Loucy (cell line): ENCODE data around the gene RPL41.
"Not testable (repeated sequence)": the region's sequence is repeated elsewhere in the genome, so short reads cannot be mapped to it uniquely, and the experiment has no call there.

Experiments used
- H2AFZ ChIP-seq: fragments of 200-600 bp; sonication (generic); 2 replicates; pipeline ENCODE4 v1.6.0; 2016; ENCODE audit warnings: antibody characterized with exemption, mild to moderate bottlenecking, low read length, moderate library complexity
- H3F3A ChIP-seq: fragments of 200-600 bp; 2 replicates; pipeline ENCODE4 v1.6.0; 2016; ENCODE audit warnings: antibody characterized with exemption, low read depth, mild to moderate bottlenecking
- H3K27me3 ChIP-seq: fragments of 200-600 bp; sonication (generic); 2 replicates; pipeline ENCODE4 v1.6.1; 2014; ENCODE audit warnings: low read length, mild to moderate bottlenecking; ENCODE audit not compliant: insufficient read depth, poor library complexity, severe bottlenecking
- H3K36me3 ChIP-seq: fragments of 200-600 bp; sonication (generic); 2 replicates; pipeline ENCODE4 v1.6.1; 2016; ENCODE audit warnings: low read length; ENCODE audit not compliant: insufficient read depth
- H3K4me1 ChIP-seq: fragments of 200-600 bp; sonication (generic); 2 replicates; pipeline ENCODE4 v1.5.1; 2014; ENCODE audit warnings: low read length, mild to moderate bottlenecking; ENCODE audit not compliant: insufficient read depth, poor library complexity, severe bottlenecking
- H3K4me2 ChIP-seq: fragments of 200-600 bp; sonication (generic); 2 replicates; pipeline ENCODE4 v1.6.0; 2014; ENCODE audit warnings: antibody characterized with exemption, low read length, low read depth, mild to moderate bottlenecking; ENCODE audit not compliant: poor library complexity, severe bottlenecking
- H3K4me3 ChIP-seq: fragments of 200-600 bp; sonication (generic); 2 replicates; pipeline ENCODE4 v1.5.1; 2014; ENCODE audit warnings: low read length, mild to moderate bottlenecking, mixed read lengths; ENCODE audit not compliant: poor library complexity, severe bottlenecking
- H3K79me2 ChIP-seq: fragments of 200-600 bp; sonication (generic); 2 replicates; pipeline ENCODE4 v1.6.1; 2014; ENCODE audit warnings: low read length; ENCODE audit not compliant: insufficient read depth
- H3K9ac ChIP-seq: fragments of 200-600 bp; sonication (generic); 2 replicates; pipeline ENCODE4 v1.6.0; 2014; ENCODE audit warnings: mild to moderate bottlenecking, low read depth, low read length, moderate library complexity; ENCODE audit not compliant: poor library complexity, severe bottlenecking
- H3K9me2 ChIP-seq: fragments of 200-600 bp; sonication (generic); replicated peaks from 2 replicates; pipeline ENCODE4 v1.6.1; 2016; ENCODE audit warnings: low read depth, low read length, mixed read lengths
- H3K9me3 ChIP-seq: fragments of 200-600 bp; sonication (generic); 2 replicates; pipeline ENCODE4 v1.6.1; 2014; ENCODE audit warnings: mild to moderate bottlenecking, antibody characterized with exemption, low read length, low read depth; ENCODE audit not compliant: insufficient read depth
- H4K20me1 ChIP-seq: fragments of 200-600 bp; sonication (generic); 2 replicates; pipeline ENCODE4 v1.6.0; 2014; ENCODE audit warnings: antibody characterized with exemption, low read length, mild to moderate bottlenecking; ENCODE audit not compliant: insufficient read depth, poor library complexity, severe bottlenecking
- EZH2phosphoT487 ChIP-seq: fragments of 200-600 bp; IDR thresholded peaks from 2 replicates; pipeline ENCODE4 v1.6.1; 2018; ENCODE audit warnings: antibody characterized with exemption, mild to moderate bottlenecking, moderate library complexity, borderline replicate concordance
- TF ChIP-seq, protein P1 (sequence below): fragments of 200-600 bp; sonication (generic); conservative IDR thresholded peaks from 2 replicates; pipeline ENCODE4 v1.5.1; 2014; ENCODE audit warnings: mild to moderate bottlenecking, antibody characterized with exemption, low read length

The RPL41 gene

DNA sequence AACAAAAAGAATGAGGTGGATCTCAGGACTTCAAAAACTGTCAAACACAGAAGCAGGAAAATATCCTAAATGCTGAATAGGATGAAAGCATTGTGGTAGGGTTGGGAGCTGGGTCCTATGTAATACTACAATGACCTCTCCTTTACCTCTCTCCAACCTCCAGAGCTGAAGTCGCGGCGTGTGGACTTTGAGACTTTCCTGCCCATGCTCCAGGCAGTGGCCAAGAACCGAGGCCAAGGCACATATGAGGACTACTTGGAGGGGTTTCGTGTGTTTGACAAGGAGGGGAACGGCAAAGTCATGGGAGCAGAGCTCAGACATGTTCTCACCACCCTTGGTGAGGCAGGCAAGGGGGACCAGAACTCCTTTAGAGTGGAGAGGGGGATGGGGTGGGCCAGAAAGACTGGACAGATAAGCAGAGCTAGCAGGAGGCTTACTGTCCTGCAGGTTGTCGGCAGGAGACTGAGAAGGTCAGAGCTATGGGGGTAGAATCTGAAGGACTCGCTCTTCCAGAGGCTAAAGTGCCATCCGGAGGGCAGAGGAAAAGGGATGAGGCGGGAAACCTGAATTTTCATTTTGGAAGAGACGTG lies 38.9 kb downstream of the RPL41 start:
- Histone ChIP-seq H3F3A (no peaks in the 10 kb centered on the region), H3K27me3 (no peaks in the 10 kb centered on the region), H3K9ac (peak overlapping the region; percentile 92), H3K79me2 (peaks cover 56% of the 10 kb centered on the region), H3K4me1 (peaks cover 37% of the 10 kb centered on the region), H3K36me3 (peaks cover 9% of the 10 kb centered on the region; the same call in 1 of the 2 replicates), H3K9me2 (no peaks in the 10 kb centered on the region), H2AFZ (no peak overlapping the region), H3K4me2 (no peak overlapping the region), H4K20me1 (peaks cover 20% of the 10 kb centered on the region), H3K4me3 (no peak overlapping the region), H3K9me3 (no peaks in the 10 kb centered on the region)
- TF ChIP-seq, protein P1, sequence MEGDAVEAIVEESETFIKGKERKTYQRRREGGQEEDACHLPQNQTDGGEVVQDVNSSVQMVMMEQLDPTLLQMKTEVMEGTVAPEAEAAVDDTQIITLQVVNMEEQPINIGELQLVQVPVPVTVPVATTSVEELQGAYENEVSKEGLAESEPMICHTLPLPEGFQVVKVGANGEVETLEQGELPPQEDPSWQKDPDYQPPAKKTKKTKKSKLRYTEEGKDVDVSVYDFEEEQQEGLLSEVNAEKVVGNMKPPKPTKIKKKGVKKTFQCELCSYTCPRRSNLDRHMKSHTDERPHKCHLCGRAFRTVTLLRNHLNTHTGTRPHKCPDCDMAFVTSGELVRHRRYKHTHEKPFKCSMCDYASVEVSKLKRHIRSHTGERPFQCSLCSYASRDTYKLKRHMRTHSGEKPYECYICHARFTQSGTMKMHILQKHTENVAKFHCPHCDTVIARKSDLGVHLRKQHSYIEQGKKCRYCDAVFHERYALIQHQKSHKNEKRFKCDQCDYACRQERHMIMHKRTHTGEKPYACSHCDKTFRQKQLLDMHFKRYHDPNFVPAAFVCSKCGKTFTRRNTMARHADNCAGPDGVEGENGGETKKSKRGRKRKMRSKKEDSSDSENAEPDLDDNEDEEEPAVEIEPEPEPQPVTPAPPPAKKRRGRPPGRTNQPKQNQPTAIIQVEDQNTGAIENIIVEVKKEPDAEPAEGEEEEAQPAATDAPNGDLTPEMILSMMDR: no peak
- no peak for TF ChIP-seq EZH2phosphoT487

DNA sequence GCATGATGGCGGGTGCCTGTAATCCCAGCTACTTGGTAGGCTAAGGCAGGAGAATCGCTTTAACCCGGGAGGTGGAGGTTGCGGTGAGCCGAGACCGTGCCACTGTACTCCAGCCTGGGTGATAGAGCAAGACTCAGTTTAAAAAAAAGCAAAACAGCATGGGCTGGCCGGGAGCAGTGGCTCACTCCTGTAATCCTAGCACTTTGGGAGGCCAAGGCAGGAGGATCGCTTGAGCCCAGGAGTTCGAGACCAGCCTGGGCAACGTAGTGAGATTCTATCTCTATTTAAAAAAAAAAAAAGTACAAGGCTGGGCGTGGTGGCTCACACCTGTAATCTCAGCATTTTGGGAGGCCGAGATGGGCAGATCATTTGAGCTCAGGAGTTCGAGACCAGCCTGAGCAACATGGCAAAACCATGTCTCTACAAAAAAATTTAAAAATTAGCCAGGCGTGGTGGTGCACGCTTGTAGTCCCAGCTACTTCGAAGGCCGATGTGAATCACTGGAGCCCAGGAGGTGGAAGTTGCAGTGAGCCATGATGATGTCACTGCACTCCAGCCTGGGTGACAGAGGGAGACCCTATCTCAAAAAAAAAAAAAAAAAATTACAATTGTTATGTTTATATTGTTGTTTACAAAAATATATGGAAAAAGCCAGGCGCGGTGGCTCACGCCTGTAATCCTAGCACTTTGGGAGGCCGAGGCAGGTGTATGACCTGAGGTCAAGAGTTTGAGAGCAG lies 40.2 kb downstream of the RPL41 start:
- peak overlapping the region; percentile 82 for H3K4me3 ChIP-seq

DNA sequence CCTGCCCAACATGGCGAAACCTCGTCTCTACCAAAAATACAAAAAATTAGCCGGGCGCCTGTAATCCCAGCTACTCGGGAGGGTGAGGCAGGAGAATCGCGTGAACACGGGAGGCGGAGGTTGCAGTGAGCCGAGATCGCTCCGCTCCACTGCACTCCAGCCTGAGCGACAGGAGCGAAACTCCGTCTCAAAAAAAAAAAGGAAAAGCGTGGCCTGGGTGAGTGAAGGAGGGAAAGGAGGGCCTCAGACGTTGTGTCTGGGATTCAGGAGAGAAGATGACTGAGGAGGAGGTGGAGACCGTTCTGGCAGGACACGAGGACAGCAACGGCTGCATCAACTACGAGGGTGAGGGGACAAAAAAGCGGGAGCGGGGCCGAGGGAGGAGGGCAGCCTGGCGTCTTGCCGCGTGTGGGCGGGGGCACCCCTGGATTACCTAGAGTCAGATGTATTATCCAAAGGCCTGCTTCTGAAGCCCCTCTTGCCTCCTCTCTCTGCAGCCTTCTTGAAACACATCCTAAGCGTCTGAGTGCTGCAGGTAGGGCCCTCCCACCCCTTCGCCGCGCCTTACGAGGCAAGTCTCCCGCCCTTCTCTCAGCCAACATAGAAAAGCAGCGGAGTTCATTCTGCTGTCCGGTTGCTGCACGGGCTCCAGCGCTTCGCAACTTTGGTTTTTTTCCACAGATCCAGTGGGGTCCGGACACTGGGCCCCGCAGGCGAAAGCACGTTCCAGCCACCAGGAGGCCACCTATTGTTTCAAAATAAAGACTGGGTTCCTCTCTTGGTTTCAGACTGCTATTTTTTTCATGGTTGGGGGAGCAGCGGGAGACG lies 41.0 kb downstream of the RPL41 start:
- peak overlapping the region; percentile 82 for H3K4me3 ChIP-seq
- H3K9me3 ChIP-seq: no peaks in the 10 kb centered on the region
- peak overlapping the region; percentile 94 for H3K9ac ChIP-seq
- H3K36me3 ChIP-seq: peaks cover 29% of the 10 kb centered on the region; the same call in 1 of the 2 replicates
- no peaks in the 10 kb centered on the region for H3K9me2 ChIP-seq
- TF ChIP-seq EZH2phosphoT487: no peak
- TF ChIP-seq, protein P1: peak; percentile 47
- H2AFZ ChIP-seq: peak overlapping the region; percentile 79
- peaks cover 74% of the 10 kb centered on the region for H3K79me2 ChIP-seq
- H3K4me1 ChIP-seq: peaks cover 43% of the 10 kb centered on the region
- peaks cover 40% of the 10 kb centered on the region for H4K20me1 ChIP-seq
- H3K27me3 ChIP-seq: no peaks in the 10 kb centered on the region
- H3K4me2 ChIP-seq: peak overlapping the region; percentile 90
- no peaks in the 10 kb centered on the region for H3F3A ChIP-seq

More for the DNA sequence above, 40.2 kb downstream of the RPL41 start:
- Histone ChIP-seq H3K36me3 (peaks cover 22% of the 10 kb centered on the region; the same call in 1 of the 2 replicates), H3K9ac (peak overlapping the region; percentile 94), H4K20me1 (peaks cover 32% of the 10 kb centered on the region), H3K4me2 (peak overlapping the region; percentile 90), H3K4me1 (peaks cover 43% of the 10 kb centered on the region), H3K79me2 (peaks cover 69% of the 10 kb centered on the region)
- H3K9me2 ChIP-seq, H3F3A ChIP-seq, H3K9me3 ChIP-seq, H3K27me3 ChIP-seq, H2AFZ ChIP-seq: not testable (repeated sequence)
